Activated naive CD8-positive, alpha-beta T cell treated with anti-CD3 and anti-CD28 coated beads, Interleukin-2, amount 10 ng/mL, durations not matched to agents 7 days and 5 days (primary cell): ENCODE data around the gene PNPLA6. TPM values are rescaled to one million over a fixed set of nuclear protein-coding genes. Genes with fewer than 3 reads are reported as not detected.
"Not testable (repeated sequence)": the region's sequence is repeated elsewhere in the genome, so short reads cannot be mapped to it uniquely, and the experiment has no call there.

Experiments used
- ATAC-seq: fragments of 150-1000 bp; cut with Tn5 transposase; one replicate; pipeline ENCODE4 v1.10.0; 2021; ENCODE audit warnings: low read depth, moderate library complexity
- POLR2A ChIA-PET: fragments of 350-600 bp; sonication (Branson Sonifier 250); formaldehyde crosslinking; loops from one replicate; lab custom pipeline; 2021; ENCODE audit warnings: antibody characterized with exemption; lab: Charles Lee
- DNase-seq: peaks from one replicate; pipeline ENCODE4 v3.0.0; 2021
- H3K27ac Mint-ChIP-seq: one replicate; pipeline ENCODE4 v1.8.0; 2022; ENCODE audit warnings: mild to moderate bottlenecking, mixed read lengths
- H3K27me3 Mint-ChIP-seq: one replicate; pipeline ENCODE4 v1.8.0; 2022; ENCODE audit warnings: mild to moderate bottlenecking, moderate library complexity, mixed read lengths
- H3K36me3 Mint-ChIP-seq: one replicate; pipeline ENCODE4 v1.8.0; 2021; ENCODE audit warnings: mild to moderate bottlenecking, mixed read lengths
- H3K4me1 Mint-ChIP-seq: one replicate; pipeline ENCODE4 v1.8.0; 2021; ENCODE audit warnings: mixed read lengths
- H3K4me3 Mint-ChIP-seq: one replicate; pipeline ENCODE4 v1.8.0; 2022; ENCODE audit warnings: mild to moderate bottlenecking, moderate library complexity, mixed read lengths
- H3K9me3 Mint-ChIP-seq: one replicate; pipeline ENCODE4 v1.8.0; 2021; ENCODE audit warnings: mixed read lengths
- total RNA-seq, 2 experiments: library from RNA; stranded (reverse); gene quantifications; one replicate each; pipeline ENCODE4 v1.2.3, GENCODE V29; 2021

PNPLA6 gene
- total RNA-seq, 2 experiments from 2014 or later: 152 to 155 TPM

- H3K4me3 Mint-ChIP-seq: no peak overlapping the region
- peaks cover 17% of the 10 kb centered on the region for H3K4me1 Mint-ChIP-seq
- H3K27me3 Mint-ChIP-seq: no peaks in the 10 kb centered on the region
- peaks cover 41% of the 10 kb centered on the region for H3K36me3 Mint-ChIP-seq
- DNase-seq (no peak), ATAC-seq (no peak)
- no peaks in the 10 kb centered on the region for H3K9me3 Mint-ChIP-seq
- no peak overlapping the region for H3K27ac Mint-ChIP-seq
- POLR2A ChIA-PET: interaction anchor here (0.6 kb wide), 1 partner anchor 270 kb away, joined by 3 read pairs; no protein-coding TSS in a partner anchor
Observed at GRCh38 chr19:7556696-7557315, 21.3 kb downstream of the PNPLA6 start.

- no peak overlapping the region for H3K27ac Mint-ChIP-seq
- H3K27me3 Mint-ChIP-seq: no peaks in the 10 kb centered on the region
- no peak overlapping the region for H3K4me3 Mint-ChIP-seq
- H3K36me3 Mint-ChIP-seq: peaks cover 40% of the 10 kb centered on the region
- DNase-seq (no peak), ATAC-seq (no peak)
- peaks cover 1% of the 10 kb centered on the region for H3K9me3 Mint-ChIP-seq
- peaks cover 5% of the 10 kb centered on the region for H3K4me1 Mint-ChIP-seq
- POLR2A ChIA-PET: interaction anchor here (0.5 to 0.6 kb wide), 2 partner anchors 14 to 302 kb away, joined by 3 to 5 read pairs; no protein-coding TSS in a partner anchor
Observed at GRCh38 chr19:7558667-7559066, 23.1 kb downstream of the PNPLA6 start.

GRCh38 chr19:7559102-7559501, 23.6 kb downstream of the PNPLA6 start:
- no peak overlapping the region for H3K4me3 Mint-ChIP-seq
- H3K4me1 Mint-ChIP-seq: peaks cover 5% of the 10 kb centered on the region
- no peak overlapping the region for H3K27ac Mint-ChIP-seq
- POLR2A ChIA-PET: interaction anchor here (0.6 kb wide), 1 partner anchor 301 kb away, joined by 3 read pairs; no protein-coding TSS in a partner anchor
- no peak for DNase-seq
- H3K36me3 Mint-ChIP-seq: peaks cover 40% of the 10 kb centered on the region
- no peak for ATAC-seq
- H3K27me3 Mint-ChIP-seq: no peaks in the 10 kb centered on the region
- H3K9me3 Mint-ChIP-seq: peaks cover 1% of the 10 kb centered on the region

GRCh38 chr19:7560255-7560654, 24.7 kb downstream of the PNPLA6 start:
- DNase-seq: no peak
- POLR2A ChIA-PET: no interaction called here
- Mint-ChIP-seq H3K36me3 (peaks cover 39% of the 10 kb centered on the region), H3K9me3 (peaks cover 1% of the 10 kb centered on the region), H3K4me1 (peaks cover 5% of the 10 kb centered on the region), H3K27ac (no peak overlapping the region), H3K27me3 (no peaks in the 10 kb centered on the region), H3K4me3 (no peak overlapping the region)
- no peak for ATAC-seq

GRCh38 chr19:7561325-7561724, 25.8 kb downstream of the PNPLA6 start:
- POLR2A ChIA-PET: no interaction called here
- Mint-ChIP-seq H3K36me3 (peaks cover 36% of the 10 kb centered on the region), H3K4me1 (peaks cover 5% of the 10 kb centered on the region), H3K27ac (no peak overlapping the region), H3K27me3 (no peaks in the 10 kb centered on the region), H3K9me3 (peaks cover 1% of the 10 kb centered on the region), H3K4me3 (no peak overlapping the region)
- DNase-seq (no peak), ATAC-seq (no peak)

GRCh38 chr19:7562646-7563393, 27.3 kb downstream of the PNPLA6 start:
- no peak overlapping the region for H3K27ac Mint-ChIP-seq
- peaks cover 1% of the 10 kb centered on the region for H3K9me3 Mint-ChIP-seq
- H3K4me1 Mint-ChIP-seq: peaks cover 5% of the 10 kb centered on the region
- POLR2A ChIA-PET: interaction anchor here (0.5 kb wide), 2 partner anchors 31 to 811 kb away, joined by 4 read pairs; no protein-coding TSS in a partner anchor
- no peak overlapping the region for H3K4me3 Mint-ChIP-seq
- H3K27me3 Mint-ChIP-seq: no peaks in the 10 kb centered on the region
- DNase-seq: peak; percentile 60
- no peak for ATAC-seq
- H3K36me3 Mint-ChIP-seq: peaks cover 29% of the 10 kb centered on the region

GRCh38 chr19:7564866-7565265, 29.3 kb downstream of the PNPLA6 start:
- ATAC-seq (no peak), DNase-seq (no peak)
- Mint-ChIP-seq H3K36me3 (peaks cover 17% of the 10 kb centered on the region), H3K27ac (no peak overlapping the region), H3K27me3 (no peaks in the 10 kb centered on the region), H3K4me1 (peaks cover 5% of the 10 kb centered on the region), H3K4me3 (no peak overlapping the region), H3K9me3 (peaks cover 1% of the 10 kb centered on the region)
- POLR2A ChIA-PET: no interaction called here

GRCh38 chr19:7565332-7565731, 29.8 kb downstream of the PNPLA6 start:
- H3K36me3 Mint-ChIP-seq: peaks cover 14% of the 10 kb centered on the region
- ATAC-seq: no peak
- no peaks in the 10 kb centered on the region for H3K27me3 Mint-ChIP-seq
- peaks cover 1% of the 10 kb centered on the region for H3K9me3 Mint-ChIP-seq
- DNase-seq: no peak
- no peak overlapping the region for H3K27ac Mint-ChIP-seq
- H3K4me1 Mint-ChIP-seq: peaks cover 2% of the 10 kb centered on the region
- H3K4me3 Mint-ChIP-seq: no peak overlapping the region
- POLR2A ChIA-PET: no interaction called here

- POLR2A ChIA-PET: no interaction called here
- ATAC-seq: no peak
Observed at GRCh38 chr19:7570761-7571160, 35.2 kb downstream of the PNPLA6 start.

GRCh38 chr19:7575434-7576040, 40.0 kb downstream of the PNPLA6 start:
- no peaks in the 10 kb centered on the region for H3K9me3 Mint-ChIP-seq
- peaks cover 8% of the 10 kb centered on the region for H3K27me3 Mint-ChIP-seq
- H3K36me3 Mint-ChIP-seq: no peaks in the 10 kb centered on the region
- POLR2A ChIA-PET: no interaction called here
- no peak overlapping the region for H3K4me3 Mint-ChIP-seq
- H3K4me1 Mint-ChIP-seq: no peaks in the 10 kb centered on the region
- ATAC-seq (no peak), DNase-seq (no peak)
- H3K27ac Mint-ChIP-seq: no peak overlapping the region

More at GRCh38 chr19:7570761-7571160, 35.2 kb downstream of the PNPLA6 start:
- Mint-ChIP-seq H3K36me3 (no peaks in the 10 kb centered on the region), H3K4me3 (no peak overlapping the region), H3K4me1 (no peaks in the 10 kb centered on the region), H3K27ac (no peak overlapping the region), H3K9me3 (no peaks in the 10 kb centered on the region), H3K27me3 (no peaks in the 10 kb centered on the region)
- DNase-seq: no peak

- ATAC-seq, DNase-seq, H3K27ac Mint-ChIP-seq, H3K9me3 Mint-ChIP-seq, H3K36me3 Mint-ChIP-seq, H3K4me3 Mint-ChIP-seq, H3K27me3 Mint-ChIP-seq, H3K4me1 Mint-ChIP-seq: not testable (repeated sequence)
- POLR2A ChIA-PET: interaction anchor here (0.6 kb wide), 1 partner anchor 244 kb away, joined by 4 read pairs; no protein-coding TSS in a partner anchor
Observed at GRCh38 chr19:7577422-7577821, 41.9 kb downstream of the PNPLA6 start.

- Mint-ChIP-seq H3K27me3 (peaks cover 8% of the 10 kb centered on the region), H3K27ac (no peak overlapping the region), H3K9me3 (no peaks in the 10 kb centered on the region), H3K36me3 (no peaks in the 10 kb centered on the region), H3K4me3 (no peak overlapping the region), H3K4me1 (peaks cover 2% of the 10 kb centered on the region)
- POLR2A ChIA-PET: no interaction called here
- no peak for ATAC-seq
- DNase-seq: no peak
Observed at GRCh38 chr19:7578127-7578526, 42.6 kb downstream of the PNPLA6 start.

GRCh38 chr19:7579182-7579581, 43.7 kb downstream of the PNPLA6 start:
- H3K36me3 Mint-ChIP-seq: no peaks in the 10 kb centered on the region
- H3K27me3 Mint-ChIP-seq: peaks cover 8% of the 10 kb centered on the region

More at GRCh38 chr19:7579182-7579581, 43.7 kb downstream of the PNPLA6 start:
- DNase-seq (no peak), ATAC-seq (no peak)
- H3K4me3 Mint-ChIP-seq: no peak overlapping the region
- H3K27ac Mint-ChIP-seq: no peak overlapping the region
- no peaks in the 10 kb centered on the region for H3K9me3 Mint-ChIP-seq
- POLR2A ChIA-PET: no interaction called here
- peaks cover 2% of the 10 kb centered on the region for H3K4me1 Mint-ChIP-seq
